Fibroblast of villous mesenchyme (primary cell): ENCODE measurements around the gene EYS. TPM values are rescaled to one million over a fixed set of nuclear protein-coding genes. Genes with fewer than 3 reads are reported as not detected.

Experiments
- DNase-seq: peaks from one replicate; pipeline ENCODE4 v3.0.0-alpha.2; 2010; ENCODE audit warnings: low read depth
- H3K4me3 ChIP-seq: 2 replicates; pipeline ENCODE4 v1.5.1; 2011; ENCODE audit warnings: low read depth, mild to moderate bottlenecking, low read length
- CTCF ChIP-seq: IDR thresholded peaks from 2 replicates; pipeline ENCODE4 v1.5.1; 2012; ENCODE audit warnings: low read depth, mild to moderate bottlenecking, low read length; ENCODE audit not compliant: insufficient read depth
- total RNA-seq: library from RNA; depleted of rRNA; stranded (reverse); fragments of >200 nt; gene quantifications from 2 replicates; pipeline ENCODE4 v1.2.3, GENCODE V29; 2012

EYS gene
- total RNA-seq, 1 donor: under 0.01 TPM

GRCh38 chr6:63883597-63883996 is 1823.4 kb downstream of the EYS start:
- no peak overlapping the region for H3K4me3 ChIP-seq
- TF ChIP-seq CTCF: no peak
- no peak for DNase-seq

GRCh38 chr6:63882208-63882607 is 1824.8 kb downstream of the EYS start:
- peak; percentile 42 for TF ChIP-seq CTCF
- no peak for DNase-seq
- no peak overlapping the region for H3K4me3 ChIP-seq

GRCh38 chr6:63881791-63882190 is 1825.2 kb downstream of the EYS start:
- H3K4me3 ChIP-seq: no peak overlapping the region
- no peak for TF ChIP-seq CTCF
- no peak for DNase-seq

GRCh38 chr6:63872233-63872632 is 1834.8 kb downstream of the EYS start:
- no peak overlapping the region for H3K4me3 ChIP-seq
- no peak for DNase-seq
- peak; percentile 17 for TF ChIP-seq CTCF

- no peak for DNase-seq
- no peak for TF ChIP-seq CTCF
These were observed 1838.7 kb downstream of the EYS start for GRCh38 chr6:63868351-63868750.

GRCh38 chr6:63864671-63865318 is 1842.2 kb downstream of the EYS start:
- no peak for DNase-seq
- no peak for TF ChIP-seq CTCF
- H3K4me3 ChIP-seq: no peak overlapping the region

More at GRCh38 chr6:63868351-63868750, 1838.7 kb downstream of the EYS start:
- no peak overlapping the region for H3K4me3 ChIP-seq

- DNase-seq: no peak
- TF ChIP-seq CTCF: no peak
- no peak overlapping the region for H3K4me3 ChIP-seq
These were observed 1843.0 kb downstream of the EYS start for GRCh38 chr6:63864061-63864460.
